ENCODE data around the gene TEKTIP1. TPM values are rescaled to one million over a fixed set of nuclear protein-coding genes. Genes with fewer than 3 reads are reported as not detected.

Gene TEKTIP1
- total and polyA plus RNA-seq, 7 donors = 1.4 to 1.5 TPM; not detected in 5

GRCh38 chr19:3512562-3513228 lies 26.3 kb upstream of the TEKTIP1 start:
- WGBS, 2 donors = 93 to 95% methylated on average over 17 of the region's 17 CpGs
- intact Hi-C loops (cut with DNase I) = no loop called here
- H3K4me1 ChIP-seq = peaks cover 0 to 83% (median 43%) of the 10 kb centered on the region in 4 donors
- TF ChIP-seq POLR2A (IDR thresholded peaks at IDR 0.05) (no peak), CTCF (IDR thresholded peaks at IDR 0.05) (no peak), POLR2AphosphoS5 (IDR thresholded peaks at IDR 0.05) (no peak), EP300 (IDR thresholded peaks at IDR 0.05) (no peak)
- no peaks in the 10 kb centered on the region for H3K27me3 ChIP-seq
- no peaks in the 10 kb centered on the region for H3K9me3 ChIP-seq
- no peak overlapping the region for H3K4me3 ChIP-seq
- H3K36me3 ChIP-seq = peaks cover 0 to 5% (median 2%) of the 10 kb centered on the region in 4 donors
- DNase-seq = no peak
- no peak overlapping the region for H3K27ac ChIP-seq

- no peaks in the 10 kb centered on the region for H3K27me3 ChIP-seq
- 87 to 91% methylated on average over 23 of the region's 23 CpGs for WGBS, 2 donors
- no peak for TF ChIP-seq POLR2A (IDR thresholded peaks at IDR 0.05)
- TF ChIP-seq EP300 (IDR thresholded peaks at IDR 0.05) = no peak
- intact Hi-C loops (cut with DNase I) = no loop called here
- no peaks in the 10 kb centered on the region for H3K9me3 ChIP-seq
- H3K36me3 ChIP-seq = peaks cover 0 to 5% (median 2%) of the 10 kb centered on the region in 4 donors
- peaks cover 0 to 78% (median 36%) of the 10 kb centered on the region in 4 donors for H3K4me1 ChIP-seq
- no peak overlapping the region for H3K27ac ChIP-seq
- no peak overlapping the region for H3K4me3 ChIP-seq
- no peak for DNase-seq
These were observed 25.5 kb upstream of the TEKTIP1 start for GRCh38 chr19:3513229-3514140.

- H3K4me1 ChIP-seq = peaks cover 0 to 63% (median 26%) of the 10 kb centered on the region in 4 donors
- no peak overlapping the region for H3K4me3 ChIP-seq
- intact Hi-C loops (cut with DNase I) = no loop called here
- TF ChIP-seq CTCF (IDR thresholded peaks at IDR 0.05) = no peak
- TF ChIP-seq POLR2A (IDR thresholded peaks at IDR 0.05) = no peak
- TF ChIP-seq EP300 (IDR thresholded peaks at IDR 0.05) = no peak
- TF ChIP-seq POLR2AphosphoS5 (IDR thresholded peaks at IDR 0.05) = no peak
- 88 to 92% methylated on average over 12 of the region's 12 CpGs for WGBS, 2 donors
- H3K36me3 ChIP-seq = peaks cover 0 to 10% (median 2%) of the 10 kb centered on the region in 4 donors
- H3K9me3 ChIP-seq = no peaks in the 10 kb centered on the region
- DNase-seq = no peak
- H3K27ac ChIP-seq = no peak overlapping the region
- H3K27me3 ChIP-seq = no peaks in the 10 kb centered on the region
These were observed 24.0 kb upstream of the TEKTIP1 start for GRCh38 chr19:3514930-3515329.

- DNase-seq = no peak
- no peak overlapping the region for H3K4me3 ChIP-seq
- H3K4me1 ChIP-seq = peaks cover 0 to 53% (median 25%) of the 10 kb centered on the region in 4 donors
- intact Hi-C loops (cut with DNase I) = no loop called here
- no peaks in the 10 kb centered on the region for H3K9me3 ChIP-seq
- no peaks in the 10 kb centered on the region for H3K27me3 ChIP-seq
- peaks cover 0 to 8% (median 0%) of the 10 kb centered on the region in 4 donors for H3K36me3 ChIP-seq
- H3K27ac ChIP-seq = no peak overlapping the region
- WGBS, 2 donors = 81 to 86% methylated on average over 15 of the region's 15 CpGs
- TF ChIP-seq POLR2A (IDR thresholded peaks at IDR 0.05) (no peak), CTCF (IDR thresholded peaks at IDR 0.05) (no peak), POLR2AphosphoS5 (IDR thresholded peaks at IDR 0.05) (no peak), EP300 (IDR thresholded peaks at IDR 0.05) (no peak)
These were observed 23.0 kb upstream of the TEKTIP1 start for GRCh38 chr19:3515891-3516422.
